Measurements from ENCODE around the gene OMP.

The OMP gene

DNA sequence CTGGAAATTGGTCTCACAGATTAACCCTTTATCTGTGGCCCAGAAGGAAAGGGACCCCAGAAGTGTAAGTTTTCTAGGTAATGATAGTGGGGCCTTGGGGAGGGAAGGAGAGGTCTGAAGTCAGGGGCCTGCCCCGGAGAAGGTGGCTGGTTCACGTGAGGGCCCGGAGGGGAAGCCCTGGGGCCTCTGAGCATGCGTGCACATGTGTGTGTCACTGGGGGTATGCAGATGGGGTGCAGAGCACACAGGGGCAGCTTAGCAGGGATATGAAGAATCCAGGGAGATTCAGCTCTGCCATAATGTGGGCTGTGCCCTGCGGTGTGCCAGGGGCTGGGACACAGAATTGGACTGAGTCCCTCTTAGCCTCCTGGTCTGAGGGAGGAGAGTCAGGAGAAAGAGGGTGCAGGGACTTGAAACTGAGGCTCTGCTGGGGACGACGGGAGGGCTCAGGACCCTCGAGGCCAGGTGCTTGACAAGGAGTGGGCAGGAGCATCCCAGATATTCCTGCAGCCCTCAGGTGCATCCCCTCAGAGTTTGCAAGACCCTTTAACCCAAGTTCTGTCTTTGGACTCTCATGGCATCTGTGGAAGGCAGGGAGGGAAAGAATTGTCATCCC lies 40.9 kb downstream of the OMP start:
- DNase-seq = no peak

DNA sequence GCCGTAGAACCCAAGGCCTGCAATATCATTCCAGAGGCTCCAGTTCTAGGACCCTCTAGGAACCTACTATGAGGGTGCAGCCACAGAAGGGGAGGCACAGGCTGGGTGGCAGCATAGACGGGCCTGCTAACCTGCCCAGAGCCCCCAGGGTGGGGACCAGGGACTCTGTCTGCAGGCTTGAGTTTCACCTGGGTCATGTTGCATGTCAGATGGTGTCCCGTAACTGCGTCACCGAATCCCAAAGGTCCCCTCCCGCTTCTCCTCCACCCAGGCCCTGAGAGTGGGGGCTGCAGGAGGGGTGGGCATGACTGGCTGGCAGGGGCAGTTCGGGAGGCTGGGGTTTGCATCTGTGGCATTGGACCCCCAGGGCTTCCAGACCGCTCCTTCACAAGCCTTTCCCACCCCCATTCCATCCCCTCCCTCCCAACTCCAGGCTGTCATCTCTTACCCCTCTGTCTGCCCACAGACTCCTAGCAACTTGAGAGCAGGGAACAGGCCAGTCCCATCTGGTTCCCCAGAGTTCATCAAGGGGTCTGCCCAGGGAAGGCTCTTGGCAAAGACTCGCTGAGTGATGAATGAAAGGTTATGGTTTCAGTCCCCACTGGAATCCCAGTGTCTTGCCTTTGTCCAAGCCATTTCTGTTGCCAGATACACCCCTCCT lies 41.7 kb downstream of the OMP start:
- DNase-seq = no peak

- DNase-seq = no peak
Measured at GRCh38 chr11:77144857-77145428, 42.3 kb downstream of the OMP start.

GRCh38 chr11:77146261-77147035 lies 43.8 kb downstream of the OMP start:
- no peak for DNase-seq

DNA sequence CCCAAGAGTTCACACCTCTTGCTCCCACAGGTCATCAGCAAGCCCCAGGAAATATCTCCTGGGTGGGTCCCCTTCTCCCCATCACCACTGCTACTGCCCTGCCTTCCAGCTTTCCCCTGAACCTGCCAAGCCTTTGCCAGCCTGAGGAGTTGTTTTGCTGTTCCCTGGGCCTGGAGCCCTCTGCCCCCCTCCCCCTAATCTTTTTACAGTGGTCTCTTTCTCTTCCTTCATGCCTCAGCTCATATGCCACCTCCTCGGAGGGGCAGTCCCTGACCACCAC lies 44.3 kb downstream of the OMP start:
- no peak for DNase-seq

GRCh38 chr11:77147668-77148321 lies 45.2 kb downstream of the OMP start:
- no peak for DNase-seq

DNA sequence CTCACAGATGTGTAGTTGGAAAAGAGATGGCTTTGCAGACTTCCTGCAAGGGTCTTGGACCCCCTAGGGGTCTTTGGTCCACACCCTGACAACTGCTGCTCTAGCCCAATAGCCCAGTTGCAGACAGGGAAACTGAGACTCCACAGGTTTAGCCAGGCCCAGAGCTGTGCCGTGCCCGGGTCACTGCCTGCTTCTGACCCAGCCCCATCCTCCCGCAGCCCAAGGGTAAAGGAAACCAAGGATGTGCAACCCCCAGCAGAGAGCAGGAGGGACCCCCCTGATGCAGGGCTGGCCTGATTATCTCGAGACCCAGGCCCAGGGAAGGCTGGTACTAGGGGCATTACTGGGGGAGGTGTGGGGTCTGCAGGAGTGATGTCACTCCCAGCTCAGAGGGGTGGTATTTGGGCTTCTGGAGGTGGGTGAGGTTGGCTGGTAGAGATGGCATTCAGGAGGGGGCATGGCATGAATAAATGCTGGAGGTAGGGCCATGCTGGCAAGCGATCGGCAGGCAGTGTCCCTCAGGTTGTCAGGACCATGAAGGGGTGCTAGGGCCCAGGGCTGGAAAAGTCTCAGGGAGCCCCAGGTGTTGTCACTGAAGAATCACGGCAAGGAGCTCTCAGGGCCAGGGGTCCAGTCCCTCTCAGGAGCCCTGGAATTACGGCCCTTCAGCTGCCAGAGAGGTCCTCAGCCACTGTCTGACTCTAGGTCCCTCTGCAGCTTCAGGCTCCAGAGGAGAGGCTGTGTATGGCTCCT lies 46.5 kb downstream of the OMP start:
- no peak for DNase-seq

DNA sequence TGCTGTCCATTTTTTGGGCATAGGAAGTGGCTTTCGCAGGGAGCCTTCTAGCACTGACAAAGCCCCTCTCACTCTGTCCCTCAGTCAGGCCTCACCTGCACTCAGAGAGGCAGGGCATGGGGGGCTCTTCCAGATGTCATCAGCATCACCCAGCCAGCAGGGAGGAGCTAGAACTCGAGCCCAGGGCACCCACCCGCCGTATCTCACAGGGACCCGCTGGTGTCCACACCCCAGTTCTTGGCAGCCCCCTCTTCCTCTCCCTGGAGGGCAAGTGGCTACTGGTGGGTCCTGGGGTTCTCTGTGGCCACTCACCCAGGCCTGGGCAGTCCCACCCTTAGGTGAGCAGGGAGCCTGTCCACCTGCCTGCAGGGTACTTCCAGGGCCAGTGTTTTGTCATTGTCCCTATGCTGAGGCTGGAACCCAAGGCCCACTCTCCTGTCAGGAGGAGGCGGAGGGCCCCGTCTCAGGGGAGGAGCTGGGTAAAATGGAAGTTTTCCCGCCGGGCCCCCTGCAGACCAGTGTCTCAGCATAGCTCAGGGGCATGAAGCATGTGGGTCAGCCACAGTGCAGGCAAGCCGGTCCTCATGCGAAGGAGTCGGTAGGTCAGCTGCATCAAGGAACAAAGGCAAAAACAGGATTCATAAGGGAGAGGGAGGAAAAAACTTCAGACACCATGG lies 47.2 kb downstream of the OMP start:
- DNase-seq = no peak

DNA sequence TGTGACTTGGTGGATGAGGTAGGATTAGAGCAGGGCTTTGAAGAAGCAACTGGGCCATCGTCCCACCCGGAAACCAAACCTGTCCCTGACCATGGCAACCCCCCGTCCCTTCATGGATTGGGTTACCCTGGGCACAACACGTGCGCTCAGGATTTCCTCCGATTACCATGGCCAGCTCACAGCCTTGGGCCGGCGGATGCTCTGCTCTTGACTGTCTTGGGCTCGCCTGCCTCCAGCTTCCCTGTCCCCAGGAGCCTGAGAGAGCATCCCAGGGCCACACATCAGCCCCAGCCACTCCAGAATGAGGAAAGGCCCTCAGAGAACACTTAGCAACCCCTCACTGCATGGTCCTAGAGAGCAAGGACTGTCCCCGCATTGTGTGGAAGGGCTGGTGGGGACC lies 48.2 kb downstream of the OMP start:
- DNase-seq = no peak

GRCh38 chr11:77151804-77152509 lies 49.3 kb downstream of the OMP start:
- no peak for DNase-seq

DNA sequence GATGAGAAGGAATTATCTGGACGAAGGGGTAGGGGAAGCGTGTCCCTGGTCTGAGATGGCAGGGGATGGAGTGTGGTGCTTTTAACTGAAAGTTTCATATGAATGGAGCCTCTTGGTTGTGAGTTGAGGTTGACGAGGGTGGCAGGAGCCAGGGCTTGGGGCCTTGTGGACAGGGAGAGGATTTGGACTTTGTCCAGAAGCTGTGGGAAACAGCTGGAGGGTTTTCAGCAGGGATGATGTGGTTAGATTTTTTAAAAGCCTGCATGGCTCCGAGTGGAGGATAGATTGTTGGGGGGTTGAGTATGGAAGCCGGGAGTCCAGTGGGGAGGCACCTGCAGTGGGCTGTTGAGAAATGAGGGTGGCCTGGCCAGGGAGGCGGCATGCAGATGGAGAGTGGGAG lies 50.2 kb downstream of the OMP start:
- DNase-seq = no peak
